HCEC 1CT (cell line): Measurements from ENCODE around the gene MYO1C.
"Not testable (repeated sequence)": the region's sequence is repeated elsewhere in the genome, so short reads cannot be mapped to it uniquely, and the experiment has no call there.

ENCODE experiments used
- DNase-seq: peaks from one replicate; pipeline ENCODE4 v3.0.0-alpha.2; 2017

MYO1C gene

DNA sequence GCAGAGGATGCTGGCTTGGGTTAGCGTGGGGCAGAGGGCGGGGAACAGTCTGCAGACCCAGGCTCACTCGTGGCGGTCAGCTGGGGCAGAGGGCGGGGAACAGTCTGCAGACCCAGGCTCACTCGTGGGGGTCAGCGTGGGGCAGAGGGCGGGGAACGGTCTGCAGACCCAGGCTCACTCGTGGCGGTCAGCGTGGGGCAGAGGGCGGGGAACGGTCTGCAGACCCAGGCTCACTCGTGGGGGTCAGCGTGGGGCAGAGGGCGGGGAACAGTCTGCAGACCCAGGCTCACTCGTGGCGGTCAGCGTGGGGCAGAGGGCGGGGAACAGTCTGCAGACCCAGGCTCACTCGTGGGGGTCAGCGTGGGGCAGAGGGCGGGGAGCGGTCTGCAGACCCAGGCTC lies 16.2 kb upstream of the MYO1C start:
- DNase-seq, result not testable (repeated sequence)

DNA sequence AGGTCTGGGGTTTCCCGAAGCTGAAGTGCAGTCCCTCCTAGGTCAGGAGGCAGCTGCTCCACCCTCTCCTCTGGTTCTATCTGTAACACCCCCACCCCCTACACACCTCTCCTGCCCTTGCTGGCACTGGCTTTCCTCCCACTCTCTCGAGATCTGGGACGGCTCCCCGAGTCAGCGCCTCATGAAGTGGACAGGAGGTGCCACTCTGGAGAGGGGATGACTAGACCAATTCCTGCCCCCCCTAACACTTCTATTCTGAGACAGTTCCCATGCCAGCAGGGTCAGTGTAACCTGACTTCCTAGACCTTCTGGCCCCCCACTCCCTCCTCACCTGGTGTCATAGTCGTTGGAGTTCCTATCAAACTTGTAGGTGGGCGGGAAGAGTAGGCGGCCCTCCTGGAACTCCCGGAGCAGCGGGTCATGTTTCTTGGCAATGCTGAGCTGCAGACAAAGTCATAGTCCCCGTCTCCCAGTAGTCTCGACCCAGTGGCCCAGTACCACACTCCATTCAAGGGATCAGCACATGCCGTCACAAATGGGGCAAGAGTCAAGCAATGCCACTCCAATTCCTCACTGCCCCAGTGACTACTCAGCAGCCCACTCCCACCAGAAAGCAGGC lies 14.3 kb upstream of the MYO1C start:
- DNase-seq, result no peak

GRCh38 chr17:1505586-1505985 lies 13.1 kb upstream of the MYO1C start:
- no peak for DNase-seq

GRCh38 chr17:1504866-1505265 lies 12.4 kb upstream of the MYO1C start:
- no peak for DNase-seq

GRCh38 chr17:1503699-1504098 lies 11.2 kb upstream of the MYO1C start:
- DNase-seq, result no peak

GRCh38 chr17:1498869-1499268 lies 6.4 kb upstream of the MYO1C start:
- peak; percentile 22 for DNase-seq

DNA sequence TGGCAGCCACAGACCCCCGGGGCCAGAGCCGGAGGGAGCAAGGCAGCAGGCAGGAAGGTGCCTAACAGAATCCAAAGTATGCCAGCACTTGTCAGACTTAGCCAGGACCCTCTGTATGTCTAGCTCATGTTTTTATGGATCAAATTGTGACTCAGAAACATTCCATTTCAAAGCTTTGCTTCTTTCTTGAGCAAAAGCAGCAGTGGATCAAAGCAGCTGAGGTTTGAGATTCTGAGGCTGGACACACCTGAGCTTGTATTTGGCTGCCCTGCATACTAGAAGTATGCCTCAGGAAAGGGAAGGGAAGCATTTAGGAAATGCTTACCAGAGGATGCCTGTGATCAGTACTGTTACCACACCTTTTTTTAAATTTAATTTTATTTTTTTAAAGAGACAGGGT lies 5.7 kb upstream of the MYO1C start:
- DNase-seq, result no peak

DNA sequence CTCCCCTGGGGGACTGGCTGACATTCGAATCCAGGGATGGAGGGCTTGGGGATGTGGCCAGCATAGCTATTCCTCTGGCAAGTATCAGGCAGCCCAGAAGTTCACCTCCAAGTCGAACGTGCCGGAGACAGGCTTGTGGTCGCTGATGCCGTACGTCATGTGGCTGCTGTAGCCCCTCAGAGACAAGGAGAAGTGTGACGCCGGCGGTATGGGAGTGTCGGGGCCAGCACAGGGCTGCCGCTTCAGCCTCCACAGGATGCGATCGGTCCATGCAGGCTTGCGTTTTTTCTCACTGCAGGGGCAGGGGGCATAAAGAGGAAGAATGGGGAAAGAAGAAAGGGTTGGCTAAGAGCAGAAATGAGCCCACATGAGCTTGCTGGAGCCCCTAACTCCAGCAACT lies 5.3 kb upstream of the MYO1C start:
- no peak for DNase-seq

DNA sequence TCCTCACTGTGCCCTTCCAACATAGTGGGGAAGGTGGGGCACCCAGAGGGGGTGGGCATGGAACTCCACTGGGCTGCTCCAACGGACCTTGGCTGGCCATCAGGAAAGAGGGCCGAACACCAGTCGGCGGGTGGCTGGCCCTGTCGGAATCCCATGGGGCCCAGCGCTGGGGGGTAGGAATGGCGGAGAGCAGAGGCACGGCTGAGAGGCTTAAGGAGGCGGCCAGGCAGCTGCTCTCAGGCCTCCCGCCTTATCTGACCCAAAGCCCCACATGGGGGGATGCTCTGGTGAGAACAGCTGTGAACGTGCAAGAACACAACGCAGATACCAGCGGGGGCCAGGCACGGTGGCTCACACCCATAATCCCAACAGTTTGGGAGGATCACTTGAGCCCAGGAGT lies 4.4 kb upstream of the MYO1C start:
- no peak for DNase-seq

DNA sequence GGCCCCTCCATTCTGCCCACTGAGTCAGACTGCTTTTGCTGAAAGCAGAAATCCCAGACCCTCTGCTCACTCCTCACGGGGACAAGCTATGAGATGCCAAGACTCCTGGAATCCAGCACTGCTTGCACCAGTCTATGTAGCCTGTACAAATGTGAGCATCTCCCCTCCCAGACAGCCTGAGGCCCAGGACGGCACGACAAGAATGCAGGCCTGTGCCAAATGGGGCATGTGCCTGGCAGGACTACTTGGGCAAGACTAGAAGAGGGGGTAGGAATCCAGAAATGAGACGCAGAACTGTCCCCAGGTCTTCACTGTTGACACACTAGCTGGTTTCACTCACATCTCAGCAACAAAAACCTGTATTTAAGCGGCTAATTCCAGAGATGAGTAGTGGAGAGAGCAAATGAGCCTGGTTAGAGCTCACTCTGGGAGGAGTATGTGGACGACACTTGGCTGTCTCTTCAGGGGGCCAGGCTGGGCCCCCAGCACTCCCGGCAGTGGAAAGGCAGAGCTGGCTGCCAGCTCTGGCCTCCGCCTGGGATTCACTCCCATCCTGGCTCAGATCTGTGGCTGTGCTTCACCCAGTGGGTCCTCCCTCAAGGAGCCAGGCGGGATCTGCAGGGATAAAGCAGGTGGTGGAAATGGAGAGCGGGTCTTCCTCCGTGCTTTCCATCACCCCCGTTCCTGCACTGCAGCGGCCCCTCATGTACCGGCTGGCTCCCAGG lies 2.9 kb upstream of the MYO1C start:
- no peak for DNase-seq

DNA sequence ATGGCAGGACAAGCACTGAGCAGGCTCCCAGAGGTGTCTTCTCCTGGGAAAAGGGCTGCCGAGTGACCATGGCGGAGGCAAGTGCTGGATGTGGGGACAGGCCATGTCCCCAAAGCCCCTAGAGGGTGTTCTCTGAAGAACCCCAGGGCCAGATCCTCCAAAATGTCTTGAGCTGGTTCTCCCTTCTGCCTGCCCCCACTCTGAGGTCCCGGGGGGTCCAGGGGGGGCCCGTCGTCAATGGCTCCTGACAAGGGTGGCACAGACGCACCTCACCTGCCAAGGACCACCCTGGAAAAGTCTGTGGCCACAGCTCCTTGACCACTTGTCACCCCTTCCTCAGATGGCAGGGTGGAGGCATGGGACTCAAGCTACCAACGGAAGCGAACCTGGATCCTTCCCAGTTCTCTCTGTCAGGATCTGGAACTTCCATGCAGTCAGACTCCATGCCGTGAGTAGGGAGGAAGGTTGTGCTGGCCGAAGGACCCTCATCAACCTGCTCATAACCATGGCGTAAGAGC lies 2.3 kb upstream of the MYO1C start:
- DNase-seq, result no peak

DNA sequence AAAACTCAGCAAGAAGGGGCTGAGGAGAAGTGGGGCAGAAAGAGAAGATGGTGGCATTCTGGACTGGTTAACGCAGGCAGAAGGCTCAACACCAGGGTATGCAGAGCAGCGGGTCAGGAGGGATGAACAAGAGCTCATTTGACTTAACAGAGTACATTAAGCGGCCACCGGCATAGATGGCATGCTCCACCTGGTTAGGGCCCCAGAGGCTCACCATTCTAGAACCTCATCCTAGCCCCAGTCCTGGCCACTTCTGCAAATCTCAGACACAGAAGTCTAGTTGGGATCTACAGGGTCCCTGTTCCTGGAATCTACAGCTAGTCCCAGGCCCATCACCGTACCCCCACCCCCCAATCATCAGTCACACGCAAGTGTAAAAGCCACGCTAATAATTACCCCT lies 1.7 kb upstream of the MYO1C start:
- DNase-seq, result no peak

DNA sequence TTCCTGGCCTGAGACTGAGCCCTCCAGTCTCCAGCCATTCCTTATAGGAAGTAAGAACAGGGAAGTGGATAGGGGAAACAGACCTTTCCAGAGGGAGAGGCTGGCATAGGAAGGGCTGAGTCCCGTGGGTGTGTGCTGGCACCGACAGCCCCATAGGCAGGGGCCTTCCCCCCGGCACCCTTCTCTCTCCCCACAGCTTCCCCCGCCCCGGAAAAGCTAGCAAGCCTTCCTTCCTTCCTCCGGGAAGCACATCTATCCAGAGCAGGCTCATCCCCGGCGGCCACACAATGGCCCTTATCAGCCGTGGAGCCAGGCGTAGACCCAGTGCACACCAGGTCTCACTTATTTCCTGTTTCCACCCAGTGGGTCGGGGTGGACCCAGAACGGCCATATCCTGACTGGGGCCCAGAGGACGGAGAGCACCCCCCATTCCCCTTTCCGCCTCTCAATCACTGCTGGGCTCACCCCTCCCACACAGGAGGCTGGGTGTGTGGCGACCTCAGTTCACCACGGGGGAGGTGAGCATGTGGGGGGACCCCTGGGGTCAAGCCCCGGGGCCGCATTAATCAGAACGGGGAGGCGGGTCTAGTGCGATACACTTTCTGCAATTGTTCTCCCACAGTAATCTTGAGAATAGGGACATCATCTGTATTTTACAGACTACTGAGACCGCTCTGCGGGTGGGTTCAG lies 950 bp upstream of the MYO1C start:
- DNase-seq, result no peak

DNA sequence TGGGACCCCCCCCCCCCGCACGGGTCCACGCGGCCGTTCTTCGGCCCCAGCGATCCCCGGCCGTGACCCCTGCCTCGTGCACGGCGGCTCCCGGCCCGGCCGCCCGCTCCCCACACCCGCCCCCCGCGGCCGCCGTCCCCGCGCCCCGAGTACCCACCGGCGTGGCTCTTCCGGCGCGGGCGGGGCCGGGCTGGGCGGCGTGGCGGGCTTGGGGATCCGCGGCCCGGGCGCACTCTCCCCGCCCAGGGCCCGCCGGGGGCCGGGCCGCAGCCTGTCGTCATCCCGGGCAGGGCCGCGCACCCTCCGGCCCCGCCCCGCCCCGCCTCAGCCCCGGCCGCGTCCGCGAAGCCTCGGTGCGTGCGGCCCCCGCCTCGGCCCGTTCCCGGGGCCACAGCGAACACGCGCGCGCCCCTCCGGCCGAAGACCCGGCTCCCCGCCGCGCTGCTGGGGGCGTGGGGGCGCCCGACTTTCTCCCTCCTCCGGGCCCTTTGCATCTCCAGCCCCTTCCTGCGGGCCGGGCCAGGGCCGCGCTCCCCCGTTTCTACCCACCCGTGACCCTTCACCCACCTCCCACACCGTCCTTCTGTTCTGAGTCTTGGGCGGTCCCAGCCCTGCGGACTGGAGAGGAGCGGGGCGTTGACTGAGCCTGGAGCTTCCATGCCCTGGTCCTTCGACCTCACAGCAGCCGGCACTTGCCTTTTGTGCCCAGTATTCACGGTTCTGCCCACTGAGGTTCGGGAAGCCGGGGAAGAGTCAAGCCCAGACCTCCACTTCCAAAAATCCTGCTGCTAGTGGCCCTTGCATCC lies 840 bp downstream of the MYO1C start:
- DNase-seq, result peak; percentile 52

DNA sequence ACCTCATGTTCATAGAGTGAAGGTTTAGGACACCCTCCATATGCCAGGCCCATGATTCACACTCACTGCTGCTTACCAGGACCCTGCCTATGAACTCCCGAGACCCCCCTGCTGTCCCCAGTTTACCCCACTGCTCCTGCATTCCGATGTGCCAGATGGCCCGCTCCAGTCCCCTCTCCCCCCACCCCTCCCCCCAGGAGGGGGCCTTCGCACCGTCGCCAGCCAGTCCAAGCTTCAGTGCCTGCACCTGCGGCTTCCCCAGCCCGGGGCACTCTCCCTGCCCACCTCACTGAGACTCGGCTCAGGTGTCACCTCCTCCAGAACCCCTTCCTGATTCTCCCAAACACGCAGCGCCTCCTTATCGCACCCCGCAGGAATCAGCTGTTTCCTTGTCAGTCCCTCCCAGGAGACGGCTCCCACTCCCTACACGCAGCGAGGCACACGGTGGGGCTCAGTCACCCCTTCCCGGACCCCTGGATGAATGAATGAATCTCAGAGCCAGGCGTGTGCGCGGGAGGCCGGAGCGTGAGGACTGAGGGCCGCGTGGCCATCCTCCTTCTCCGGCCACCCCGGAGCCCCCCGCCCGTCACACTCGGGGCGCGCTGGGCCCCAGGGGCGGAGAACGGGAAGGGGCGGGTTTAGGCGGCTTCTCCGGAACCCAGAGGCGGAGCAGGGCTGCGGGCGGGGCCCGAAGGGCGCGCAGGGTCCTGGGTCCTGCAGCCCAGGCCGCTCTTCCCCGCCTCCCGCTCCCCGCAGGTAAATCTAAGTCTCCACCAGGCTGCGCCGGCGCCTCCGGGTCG lies 1.6 kb downstream of the MYO1C start:
- DNase-seq, result peak; percentile 33

DNA sequence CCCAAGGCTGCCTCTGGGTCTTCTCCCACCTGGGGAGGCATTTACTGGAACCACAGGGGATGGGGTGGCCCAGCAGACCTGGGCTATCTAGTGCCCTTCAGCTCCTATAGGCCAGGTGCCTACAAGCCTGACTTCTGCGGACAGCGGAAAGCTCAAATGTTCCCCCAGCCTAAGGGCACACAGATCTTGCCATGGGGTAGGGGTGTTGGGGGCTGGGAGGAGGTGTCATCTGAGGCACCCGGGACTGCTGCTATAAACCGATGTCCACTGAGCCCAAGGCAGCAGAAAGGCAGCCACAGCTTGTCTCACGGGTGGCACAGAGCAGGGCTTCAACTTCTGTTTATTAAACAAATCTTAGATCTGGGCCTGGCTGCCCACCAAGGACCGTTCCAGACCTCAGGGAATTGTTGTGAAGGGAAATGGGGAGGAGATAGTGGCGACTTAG lies 3.6 kb downstream of the MYO1C start:
- DNase-seq, result no peak

DNA sequence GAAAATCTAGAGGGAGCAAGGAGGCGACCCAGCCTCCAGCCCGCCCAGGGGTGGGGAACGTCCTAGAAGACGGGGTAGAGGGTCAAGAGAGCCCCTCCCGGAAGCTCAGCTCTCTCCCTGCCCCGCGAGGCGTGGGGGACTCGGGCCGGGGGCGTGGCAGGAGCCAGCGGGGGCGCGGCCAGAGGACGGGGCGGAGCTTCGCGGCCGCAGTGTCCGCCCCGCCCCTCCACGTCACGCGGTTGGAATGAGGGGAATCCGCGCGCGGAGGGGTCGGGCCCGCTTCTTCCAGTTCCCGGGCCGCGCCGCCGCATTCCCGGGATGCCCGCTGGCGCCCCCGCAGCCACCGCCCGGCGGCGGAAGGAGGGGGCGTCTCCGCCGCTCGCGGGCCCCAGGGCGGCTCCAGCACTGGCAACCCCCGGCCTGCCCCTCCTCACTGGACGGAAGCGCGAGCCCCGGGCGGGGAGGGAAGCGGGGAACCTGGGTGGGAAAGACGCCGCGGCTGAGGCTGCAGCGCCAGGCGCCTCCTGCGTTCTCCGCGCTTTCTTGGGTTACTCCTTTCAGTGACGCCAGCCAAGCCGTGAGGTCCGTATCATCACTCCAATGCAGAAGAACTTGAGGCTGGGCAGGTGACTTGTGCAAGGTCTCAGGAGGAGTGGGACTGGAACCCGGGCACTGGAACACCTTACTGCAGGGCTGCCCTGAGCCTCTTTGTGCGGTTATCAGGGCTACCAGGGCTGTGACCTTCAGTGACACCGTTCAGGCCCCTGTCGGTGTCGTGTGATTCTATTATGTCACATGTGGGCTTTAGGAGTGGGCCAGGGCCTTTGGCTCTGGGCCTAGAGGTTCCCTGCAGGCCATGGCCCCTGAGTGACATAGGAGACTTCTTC lies 4.3 kb downstream of the MYO1C start:
- peak; percentile 85 for DNase-seq

DNA sequence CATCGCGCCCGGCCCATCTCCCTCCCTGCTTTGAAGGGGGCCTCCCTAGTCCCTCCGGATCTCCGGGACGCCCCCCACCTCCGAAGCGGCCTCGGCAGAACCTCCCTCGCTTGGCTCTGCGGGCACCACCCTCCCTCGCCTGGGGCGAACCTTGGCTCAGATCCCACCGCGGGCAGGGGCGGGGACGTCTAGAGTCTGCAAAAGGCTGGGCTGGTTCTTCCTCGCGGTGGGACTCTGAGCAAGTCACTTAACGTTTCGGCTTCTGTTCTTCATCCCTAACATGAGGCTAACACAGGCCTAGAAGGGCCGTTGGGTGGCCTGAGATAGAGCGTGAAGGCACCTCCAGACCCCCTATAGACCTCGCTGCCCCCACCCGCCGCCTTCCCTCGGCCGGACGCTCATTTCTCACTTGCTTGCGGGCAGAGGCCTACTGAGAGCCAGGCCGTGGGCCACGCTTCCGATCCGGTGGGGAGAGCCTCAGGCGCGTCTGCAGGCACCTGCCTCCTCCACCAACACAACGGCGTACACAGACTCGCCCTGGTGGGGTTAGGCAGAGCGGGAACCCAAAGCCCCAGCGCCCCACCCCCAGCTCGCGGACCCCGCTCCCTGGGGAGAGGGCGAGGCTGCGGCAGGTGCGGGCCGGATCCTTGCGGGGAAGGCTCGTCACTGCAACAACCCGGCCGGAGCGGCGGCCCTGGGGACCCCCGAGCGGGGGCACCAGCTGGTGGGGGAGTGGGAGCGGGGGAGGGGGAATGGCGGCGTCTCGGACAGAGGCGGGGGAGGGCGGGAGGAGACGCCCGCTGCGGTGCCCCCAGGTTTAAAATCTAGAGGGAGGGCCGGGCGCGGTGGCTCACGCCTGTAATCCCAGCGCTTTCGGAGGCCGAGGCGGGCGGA lies 5.4 kb downstream of the MYO1C start:
- DNase-seq, result no peak

- peak; percentile 61 for DNase-seq
Measured at GRCh38 chr17:1485423-1486376, 6.8 kb downstream of the MYO1C start.
